PC-9 (cell line): ENCODE measurements around the gene VASP. TPM values are rescaled to one million over a fixed set of nuclear protein-coding genes. Genes with fewer than 3 reads are reported as not detected.

Experiments
- BruUV-seq: library from RNA; stranded (reverse); fragments of 400-500 nt; replicated peaks from 2 replicates; lab custom pipeline; 2021; lab: Mats Ljungman, UMichigan
- CTCF ChIA-PET: fragments of 300-600 bp; sonication (Branson Sonifier 250); formaldehyde crosslinking; loops from one replicate; lab custom pipeline; 2022; ENCODE audit warnings: antibody characterized with exemption; lab: Charles Lee
- POLR2A ChIA-PET: fragments of 300-600 bp; sonication (Branson Sonifier 250); formaldehyde crosslinking; loops from one replicate; lab custom pipeline; 2022; ENCODE audit warnings: antibody characterized with exemption; ENCODE audit not compliant: unreplicated experiment; lab: Charles Lee
- DNase-seq, 2 experiments: peaks; one replicate each; pipeline versions ENCODE4 v3.0.0 to v3.0.0-alpha.2; 2015 to 2022; ENCODE audit warnings: mixed read lengths in 1 of 2
- H2AFZ ChIP-seq: fragments of 200-600 bp; sonication (generic); 2 replicates; pipeline ENCODE4 v1.8.1; 2017; ENCODE audit warnings: antibody characterized with exemption
- H3F3A ChIP-seq: fragments of 200-600 bp; sonication (generic); 2 replicates; pipeline ENCODE4 v1.8.1; 2017; ENCODE audit warnings: antibody characterized with exemption, mild to moderate bottlenecking, low read depth; ENCODE audit not compliant: insufficient read depth
- H3K27ac ChIP-seq: fragments of 200-600 bp; sonication (generic); 2 replicates; pipeline ENCODE4 v1.6.1; 2016; ENCODE audit warnings: mixed run types
- H3K27me3 ChIP-seq: fragments of 200-600 bp; sonication (generic); 2 replicates; pipeline ENCODE4 v1.6.1; 2016; ENCODE audit warnings: low read depth, mixed run types; ENCODE audit not compliant: insufficient read depth
- H3K36me3 ChIP-seq: fragments of 200-600 bp; sonication (generic); 2 replicates; pipeline ENCODE4 v1.6.1; 2016; ENCODE audit warnings: low read depth, mixed run types
- H3K4me1 ChIP-seq: fragments of 200-600 bp; sonication (generic); replicated peaks from 2 replicates; pipeline ENCODE4 v1.6.1; 2016; ENCODE audit warnings: mixed run types; ENCODE audit not compliant: insufficient read depth
- H3K4me2 ChIP-seq: fragments of 200-600 bp; sonication (generic); 2 replicates; pipeline ENCODE4 v1.6.1; 2017; ENCODE audit warnings: mixed run types
- H3K4me3 ChIP-seq: fragments of 200-600 bp; sonication (generic); 2 replicates; pipeline ENCODE4 v1.6.1; 2016; ENCODE audit warnings: mixed run types
- H3K79me2 ChIP-seq: fragments of 200-600 bp; sonication (generic); 2 replicates; pipeline ENCODE4 v1.6.1; 2017; ENCODE audit warnings: low read depth, mixed run types
- H3K9me2 ChIP-seq: fragments of 200-600 bp; sonication (generic); 2 replicates; pipeline ENCODE4 v1.8.1; 2017; ENCODE audit warnings: mild to moderate bottlenecking; ENCODE audit not compliant: insufficient read depth
- H3K9me3 ChIP-seq: fragments of 200-600 bp; sonication (generic); 2 replicates; pipeline ENCODE4 v1.8.1; 2016; ENCODE audit warnings: low read depth; ENCODE audit not compliant: insufficient read depth
- H4K20me1 ChIP-seq: fragments of 200-600 bp; sonication (generic); 2 replicates; pipeline ENCODE4 v1.8.1; 2017; ENCODE audit not compliant: insufficient read depth
- CTCF ChIP-seq: fragments of 200-600 bp; sonication (generic); conservative IDR thresholded peaks from 2 replicates; pipeline ENCODE4 v1.6.1; 2017; ENCODE audit warnings: mixed run types, antibody characterized with exemption, mild to moderate bottlenecking, moderate library complexity
- EZH2 ChIP-seq: fragments of 200-600 bp; sonication (generic); IDR thresholded peaks from 2 replicates; pipeline ENCODE4 v1.8.0; 2017; ENCODE audit warnings: antibody characterized with exemption, low read depth
- intact Hi-C: fragments of 100-400 bp; cut with micrococcal nuclease; formaldehyde crosslinking; loops from one replicate; pipeline ENCODE4 v1.10.0; 2022; ENCODE audit not compliant: unreplicated experiment
- total RNA-seq: library from RNA; stranded (reverse); gene quantifications from 2 replicates; pipeline ENCODE4 v1.2.3, GENCODE V29; 2021

The VASP gene
- total RNA-seq, 1 experiment from 2014 or later = 123 TPM

GRCh38 chr19:45523642-45524256 is 16.5 kb downstream of the VASP start:
- Histone ChIP-seq H3K27ac (peak overlapping the region; percentile 17; the same call in 1 of the 2 replicates), H3K36me3 (peaks cover 23% of the 10 kb centered on the region), H3K79me2 (no peaks in the 10 kb centered on the region), H4K20me1 (no peaks in the 10 kb centered on the region), H3K4me2 (no peak overlapping the region), H3K9me2 (no peaks in the 10 kb centered on the region), H3K4me3 (no peak overlapping the region), H3F3A (peaks cover 86% of the 10 kb centered on the region), H3K27me3 (no peaks in the 10 kb centered on the region), H3K4me1 (peaks cover 36% of the 10 kb centered on the region), H3K9me3 (no peaks in the 10 kb centered on the region), H2AFZ (no peak overlapping the region)
- DNase-seq = peak; percentile 75 to 81
- no TSS peak for BruUV-seq
- peak; percentile 98 for TF ChIP-seq CTCF
- no peak for TF ChIP-seq EZH2
- POLR2A ChIA-PET = no interaction called here
- CTCF ChIA-PET = no interaction called here
- intact Hi-C loops = loop anchor here (1.0 to 2.0 kb wide), 3 partner anchors 47 to 157 kb away; no protein-coding TSS in a partner anchor

GRCh38 chr19:45524575-45525129 is 17.4 kb downstream of the VASP start:
- no peak for TF ChIP-seq CTCF
- TF ChIP-seq EZH2 = no peak
- H3K4me2 ChIP-seq = no peak overlapping the region
- H3F3A ChIP-seq = peaks cover 88% of the 10 kb centered on the region
- BruUV-seq = no TSS peak
- ChIA-PET POLR2A (no interaction called here), CTCF (interaction anchor here (0.6 kb wide), 1 partner anchor 113 kb away, joined by 4 read pairs; no protein-coding TSS in a partner anchor)
- H3K36me3 ChIP-seq = peaks cover 23% of the 10 kb centered on the region
- H3K27me3 ChIP-seq = no peaks in the 10 kb centered on the region
- H2AFZ ChIP-seq = no peak overlapping the region
- H3K9me2 ChIP-seq = no peaks in the 10 kb centered on the region
- H3K27ac ChIP-seq = no peak overlapping the region
- H3K4me1 ChIP-seq = peaks cover 41% of the 10 kb centered on the region
- no peak overlapping the region for H3K4me3 ChIP-seq
- no peaks in the 10 kb centered on the region for H4K20me1 ChIP-seq
- DNase-seq = no peak
- no peaks in the 10 kb centered on the region for H3K9me3 ChIP-seq
- H3K79me2 ChIP-seq = no peaks in the 10 kb centered on the region
- intact Hi-C loops = loop anchor here (5.0 kb wide), 2 partner anchors 58 to 168 kb away; partner anchors contain the start of genes OPA3, QPCTL and SNRPD2

- no peak overlapping the region for H3K27ac ChIP-seq
- H3F3A ChIP-seq = peaks cover 76% of the 10 kb centered on the region
- ChIA-PET POLR2A (no interaction called here), CTCF (interaction anchor here (0.6 kb wide), 2 partner anchors 78 to 113 kb away, joined by 3 to 12 read pairs; partner anchors contain the start of gene EML2)
- no peaks in the 10 kb centered on the region for H3K79me2 ChIP-seq
- intact Hi-C loops = loop anchor here (5.0 kb wide), 2 partner anchors 56 to 166 kb away; partner anchors contain the start of genes OPA3, QPCTL and SNRPD2
- no peaks in the 10 kb centered on the region for H4K20me1 ChIP-seq
- no peak overlapping the region for H2AFZ ChIP-seq
- no peaks in the 10 kb centered on the region for H3K27me3 ChIP-seq
- BruUV-seq = TSS peak; percentile 11
- no peak overlapping the region for H3K4me3 ChIP-seq
- DNase-seq = peak; percentile 57 to 72
- H3K9me3 ChIP-seq = peaks cover 2% of the 10 kb centered on the region; the same call in 1 of the 2 replicates
- no peak overlapping the region for H3K4me2 ChIP-seq
- H3K4me1 ChIP-seq = peaks cover 36% of the 10 kb centered on the region
- H3K9me2 ChIP-seq = no peaks in the 10 kb centered on the region
- no peak for TF ChIP-seq CTCF
- TF ChIP-seq EZH2 = no peak
- H3K36me3 ChIP-seq = peaks cover 16% of the 10 kb centered on the region; the same call in 1 of the 2 replicates
Measured at GRCh38 chr19:45526143-45526542, 18.9 kb downstream of the VASP start.
